HepG2 (cell line): ENCODE data around the gene FUT1. TPM values are rescaled to one million over a fixed set of nuclear protein-coding genes. Genes with fewer than 3 reads are reported as not detected.

Experiments
- ERF ChIP-seq: IDR thresholded peaks from 2 replicates; pipeline ENCODE4 v1.6.1; 2018; ENCODE audit warnings: missing biosample characterization, missing genetic modification reagents
- NR2F2 ChIP-seq: IDR thresholded peaks from 2 replicates; pipeline ENCODE4 v1.6.1; 2012; ENCODE audit warnings: low read depth, inconsistent platforms, borderline replicate concordance
- POLR2A ChIP-seq, 2 experiments: IDR thresholded peaks; 2 replicates each; pipeline ENCODE4 v1.6.1; 2011; ENCODE audit warnings: low read depth in 2 of 2, low read length in 2 of 2, mild to moderate bottlenecking in 1 of 2, moderate library complexity in 1 of 2; ENCODE audit not compliant: insufficient read depth in 1 of 2
- TBL1XR1 ChIP-seq: fragments of 150-350 bp; IDR thresholded peaks from 2 replicates; pipeline ENCODE4 v1.6.1; 2014; ENCODE audit warnings: borderline replicate concordance, low read length; ENCODE audit not compliant: partially characterized antibody
- ZNF672 ChIP-seq: sonication (generic); formaldehyde crosslinking; IDR thresholded peaks from 2 replicates; pipeline ENCODE4 v1.8.1; 2022; ENCODE audit warnings: missing genetic modification reagents
- ZNF788 ChIP-seq: sonication (generic); formaldehyde crosslinking; IDR thresholded peaks from 2 replicates; pipeline ENCODE4 v1.5.0; 2020; ENCODE audit warnings: mild to moderate bottlenecking, missing genetic modification reagents, borderline replicate concordance
- ZSCAN29 ChIP-seq: sonication (generic); formaldehyde crosslinking; conservative IDR thresholded peaks from 2 replicates; pipeline ENCODE4 v1.4.0; 2020; ENCODE audit warnings: mild to moderate bottlenecking, missing genetic modification reagents
- polyA plus RNA-seq, 8 experiments: library from polyadenylated mRNA; depleted of rRNA in 3 of 8; stranded (reverse) in 7 of 8; unstranded in 1 of 8; fragments of >200 nt; fragmentation: Illumina TruSeq in 4 of 8; extraction: Trizol in 4 of 8; gene quantifications; 2 replicates each; pipeline versions ENCODE4 v1.2.1 to v1.2.3, GENCODE V29; 2011 to 2016; ENCODE audit warnings: low read depth in 4 of 8, missing spikeins in 1 of 8, mixed read lengths in 1 of 8; ENCODE audit not compliant: insufficient read depth in 1 of 8
- total RNA-seq, 5 experiments: library from RNA; depleted of rRNA; stranded (reverse); fragments of >200 nt; fragmentation: Illumina TruSeq; extraction: Trizol; gene quantifications; 2 replicates each; pipeline ENCODE4 v1.2.3, GENCODE V29; 2016; ENCODE audit warnings: low read depth in 1 of 5
- TF ChIP-seq, protein P1 (sequence below): sonication (generic); formaldehyde crosslinking; IDR thresholded peaks from 2 replicates; pipeline ENCODE4 v1.4.0; 2020; ENCODE audit warnings: missing genetic modification reagents
- TF ChIP-seq, protein P2 (sequence below): sonication (generic); formaldehyde crosslinking; IDR thresholded peaks from 2 replicates; pipeline ENCODE4 v1.5.0; 2020; ENCODE audit warnings: mild to moderate bottlenecking, low read depth, missing genetic modification reagents, borderline replicate concordance
- TF ChIP-seq, protein P3 (sequence below): sonication (generic); formaldehyde crosslinking; conservative IDR thresholded peaks from 2 replicates; pipeline ENCODE4 v1.4.0; 2020; ENCODE audit warnings: missing genetic modification reagents
- TF ChIP-seq, protein P4 (sequence below): IDR thresholded peaks from 2 replicates; pipeline ENCODE4 v1.6.1; 2016; ENCODE audit warnings: missing biosample characterization, missing genetic modification reagents, low read depth
- TF ChIP-seq, protein P5 (sequence below): sonication (generic); formaldehyde crosslinking; IDR thresholded peaks from 2 replicates; pipeline ENCODE4 v1.8.0; 2022; ENCODE audit warnings: missing genetic modification reagents, mild to moderate bottlenecking, borderline replicate concordance
- TF ChIP-seq, protein P6 (sequence below): sonication (generic); formaldehyde crosslinking; IDR thresholded peaks from 2 replicates; pipeline ENCODE4 v1.9.0; 2021; ENCODE audit warnings: missing genetic modification reagents, mild to moderate bottlenecking, borderline replicate concordance
- TF ChIP-seq, protein P7 (sequence below): sonication (generic); formaldehyde crosslinking; IDR thresholded peaks from 2 replicates; pipeline ENCODE4 v1.9.0; 2022; ENCODE audit warnings: low read depth, missing genetic modification reagents

FUT1 gene
- total and polyA plus RNA-seq, 2 of the 13 experiments (the other 11 are each of a cell fraction or from before 2014, with no cell fraction given), result 0.07 to 1.1 TPM

DNA sequence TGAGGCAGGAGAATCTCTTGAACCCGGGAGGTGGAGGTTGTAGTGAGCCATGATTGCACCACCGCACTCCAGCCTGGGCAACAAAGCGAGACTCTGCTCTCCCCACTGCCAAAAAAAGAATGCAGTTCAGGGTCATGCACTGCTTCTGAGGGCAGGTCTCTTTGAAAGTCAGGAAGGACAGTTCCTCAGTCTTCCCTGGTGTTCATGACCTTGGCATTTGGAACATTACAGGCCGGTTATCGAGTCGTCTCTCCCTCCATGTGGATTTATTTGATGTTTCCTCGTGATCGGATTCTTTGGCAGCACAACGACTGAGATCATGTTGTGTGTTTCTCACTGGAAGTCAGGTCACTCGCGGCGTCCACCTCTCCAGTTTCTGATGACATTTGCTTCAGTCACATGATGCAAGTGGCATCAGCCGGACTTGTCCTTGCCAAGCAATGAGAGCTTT is 20.1 kb upstream of the FUT1 start (continued):
- TF ChIP-seq, protein P1, sequence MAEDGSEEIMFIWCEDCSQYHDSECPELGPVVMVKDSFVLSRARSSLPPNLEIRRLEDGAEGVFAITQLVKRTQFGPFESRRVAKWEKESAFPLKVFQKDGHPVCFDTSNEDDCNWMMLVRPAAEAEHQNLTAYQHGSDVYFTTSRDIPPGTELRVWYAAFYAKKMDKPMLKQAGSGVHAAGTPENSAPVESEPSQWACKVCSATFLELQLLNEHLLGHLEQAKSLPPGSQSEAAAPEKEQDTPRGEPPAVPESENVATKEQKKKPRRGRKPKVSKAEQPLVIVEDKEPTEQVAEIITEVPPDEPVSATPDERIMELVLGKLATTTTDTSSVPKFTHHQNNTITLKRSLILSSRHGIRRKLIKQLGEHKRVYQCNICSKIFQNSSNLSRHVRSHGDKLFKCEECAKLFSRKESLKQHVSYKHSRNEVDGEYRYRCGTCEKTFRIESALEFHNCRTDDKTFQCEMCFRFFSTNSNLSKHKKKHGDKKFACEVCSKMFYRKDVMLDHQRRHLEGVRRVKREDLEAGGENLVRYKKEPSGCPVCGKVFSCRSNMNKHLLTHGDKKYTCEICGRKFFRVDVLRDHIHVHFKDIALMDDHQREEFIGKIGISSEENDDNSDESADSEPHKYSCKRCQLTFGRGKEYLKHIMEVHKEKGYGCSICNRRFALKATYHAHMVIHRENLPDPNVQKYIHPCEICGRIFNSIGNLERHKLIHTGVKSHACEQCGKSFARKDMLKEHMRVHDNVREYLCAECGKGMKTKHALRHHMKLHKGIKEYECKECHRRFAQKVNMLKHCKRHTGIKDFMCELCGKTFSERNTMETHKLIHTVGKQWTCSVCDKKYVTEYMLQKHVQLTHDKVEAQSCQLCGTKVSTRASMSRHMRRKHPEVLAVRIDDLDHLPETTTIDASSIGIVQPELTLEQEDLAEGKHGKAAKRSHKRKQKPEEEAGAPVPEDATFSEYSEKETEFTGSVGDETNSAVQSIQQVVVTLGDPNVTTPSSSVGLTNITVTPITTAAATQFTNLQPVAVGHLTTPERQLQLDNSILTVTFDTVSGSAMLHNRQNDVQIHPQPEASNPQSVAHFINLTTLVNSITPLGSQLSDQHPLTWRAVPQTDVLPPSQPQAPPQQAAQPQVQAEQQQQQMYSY, result no peak
- TF ChIP-seq POLR2A (IDR thresholded peaks at IDR 0.05; ENCODE audit: insufficient read depth in 1 of 2, low read depth in 2 of 2, low read length in 2 of 2), result no peak
- TF ChIP-seq, protein P2, sequence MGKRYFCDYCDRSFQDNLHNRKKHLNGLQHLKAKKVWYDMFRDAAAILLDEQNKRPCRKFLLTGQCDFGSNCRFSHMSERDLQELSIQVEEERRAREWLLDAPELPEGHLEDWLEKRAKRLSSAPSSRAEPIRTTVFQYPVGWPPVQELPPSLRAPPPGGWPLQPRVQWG (CRISPR knock-in tag), result no peak
- TF ChIP-seq, protein P3, sequence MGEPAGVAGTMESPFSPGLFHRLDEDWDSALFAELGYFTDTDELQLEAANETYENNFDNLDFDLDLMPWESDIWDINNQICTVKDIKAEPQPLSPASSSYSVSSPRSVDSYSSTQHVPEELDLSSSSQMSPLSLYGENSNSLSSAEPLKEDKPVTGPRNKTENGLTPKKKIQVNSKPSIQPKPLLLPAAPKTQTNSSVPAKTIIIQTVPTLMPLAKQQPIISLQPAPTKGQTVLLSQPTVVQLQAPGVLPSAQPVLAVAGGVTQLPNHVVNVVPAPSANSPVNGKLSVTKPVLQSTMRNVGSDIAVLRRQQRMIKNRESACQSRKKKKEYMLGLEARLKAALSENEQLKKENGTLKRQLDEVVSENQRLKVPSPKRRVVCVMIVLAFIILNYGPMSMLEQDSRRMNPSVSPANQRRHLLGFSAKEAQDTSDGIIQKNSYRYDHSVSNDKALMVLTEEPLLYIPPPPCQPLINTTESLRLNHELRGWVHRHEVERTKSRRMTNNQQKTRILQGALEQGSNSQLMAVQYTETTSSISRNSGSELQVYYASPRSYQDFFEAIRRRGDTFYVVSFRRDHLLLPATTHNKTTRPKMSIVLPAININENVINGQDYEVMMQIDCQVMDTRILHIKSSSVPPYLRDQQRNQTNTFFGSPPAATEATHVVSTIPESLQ (CRISPR knock-in tag), result no peak
- TF ChIP-seq ERF (CRISPR knock-in tag), result no peak
- TF ChIP-seq, protein P4, sequence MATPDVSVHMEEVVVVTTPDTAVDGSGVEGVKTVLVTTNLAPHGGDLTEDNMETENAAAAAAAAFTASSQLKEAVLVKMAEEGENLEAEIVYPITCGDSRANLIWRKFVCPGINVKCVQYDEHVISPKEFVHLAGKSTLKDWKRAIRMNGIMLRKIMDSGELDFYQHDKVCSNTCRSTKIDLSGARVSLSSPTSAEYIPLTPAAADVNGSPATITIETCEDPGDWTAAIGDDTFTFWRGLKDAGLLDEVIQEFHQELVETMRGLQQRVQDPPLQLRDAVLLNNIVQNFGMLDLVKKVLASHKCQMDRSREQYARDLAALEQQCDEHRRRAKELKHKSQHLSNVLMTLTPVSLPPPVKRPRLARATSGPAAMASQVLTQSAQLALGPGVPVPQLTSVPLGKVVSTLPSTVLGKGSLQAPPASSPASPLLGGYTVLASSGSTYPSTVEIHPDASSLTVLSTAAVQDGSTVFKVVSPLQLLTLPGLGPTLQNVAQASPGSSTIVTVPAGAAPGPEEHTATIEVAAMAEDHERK, result no peak
- TF ChIP-seq NR2F2, result no peak
- TF ChIP-seq ZSCAN29 (CRISPR knock-in tag), result no peak
- TF ChIP-seq, protein P5, sequence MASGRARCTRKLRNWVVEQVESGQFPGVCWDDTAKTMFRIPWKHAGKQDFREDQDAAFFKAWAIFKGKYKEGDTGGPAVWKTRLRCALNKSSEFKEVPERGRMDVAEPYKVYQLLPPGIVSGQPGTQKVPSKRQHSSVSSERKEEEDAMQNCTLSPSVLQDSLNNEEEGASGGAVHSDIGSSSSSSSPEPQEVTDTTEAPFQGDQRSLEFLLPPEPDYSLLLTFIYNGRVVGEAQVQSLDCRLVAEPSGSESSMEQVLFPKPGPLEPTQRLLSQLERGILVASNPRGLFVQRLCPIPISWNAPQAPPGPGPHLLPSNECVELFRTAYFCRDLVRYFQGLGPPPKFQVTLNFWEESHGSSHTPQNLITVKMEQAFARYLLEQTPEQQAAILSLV, result no peak
- no peak for TF ChIP-seq ZNF672 (CRISPR knock-in tag)
- TF ChIP-seq, protein P6, sequence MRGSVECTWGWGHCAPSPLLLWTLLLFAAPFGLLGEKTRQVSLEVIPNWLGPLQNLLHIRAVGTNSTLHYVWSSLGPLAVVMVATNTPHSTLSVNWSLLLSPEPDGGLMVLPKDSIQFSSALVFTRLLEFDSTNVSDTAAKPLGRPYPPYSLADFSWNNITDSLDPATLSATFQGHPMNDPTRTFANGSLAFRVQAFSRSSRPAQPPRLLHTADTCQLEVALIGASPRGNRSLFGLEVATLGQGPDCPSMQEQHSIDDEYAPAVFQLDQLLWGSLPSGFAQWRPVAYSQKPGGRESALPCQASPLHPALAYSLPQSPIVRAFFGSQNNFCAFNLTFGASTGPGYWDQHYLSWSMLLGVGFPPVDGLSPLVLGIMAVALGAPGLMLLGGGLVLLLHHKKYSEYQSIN (CRISPR knock-in tag), result no peak
- peak; percentile 80 for TF ChIP-seq TBL1XR1
- no peak for TF ChIP-seq ZNF788 (CRISPR knock-in tag)
- TF ChIP-seq, protein P7, sequence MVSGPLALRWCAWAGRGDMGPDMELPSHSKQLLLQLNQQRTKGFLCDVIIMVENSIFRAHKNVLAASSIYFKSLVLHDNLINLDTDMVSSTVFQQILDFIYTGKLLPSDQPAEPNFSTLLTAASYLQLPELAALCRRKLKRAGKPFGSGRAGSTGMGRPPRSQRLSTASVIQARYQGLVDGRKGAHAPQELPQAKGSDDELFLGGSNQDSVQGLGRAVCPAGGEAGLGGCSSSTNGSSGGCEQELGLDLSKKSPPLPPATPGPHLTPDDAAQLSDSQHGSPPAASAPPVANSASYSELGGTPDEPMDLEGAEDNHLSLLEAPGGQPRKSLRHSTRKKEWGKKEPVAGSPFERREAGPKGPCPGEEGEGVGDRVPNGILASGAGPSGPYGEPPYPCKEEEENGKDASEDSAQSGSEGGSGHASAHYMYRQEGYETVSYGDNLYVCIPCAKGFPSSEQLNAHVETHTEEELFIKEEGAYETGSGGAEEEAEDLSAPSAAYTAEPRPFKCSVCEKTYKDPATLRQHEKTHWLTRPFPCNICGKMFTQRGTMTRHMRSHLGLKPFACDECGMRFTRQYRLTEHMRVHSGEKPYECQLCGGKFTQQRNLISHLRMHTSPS (CRISPR knock-in tag), result no peak
